GM23248 (cell line): ENCODE measurements around the gene NOS1AP. TPM values are rescaled to one million over a fixed set of nuclear protein-coding genes. Genes with fewer than 3 reads are reported as not detected.

ENCODE experiments used
- DNase-seq: peaks from one replicate; pipeline ENCODE4 v3.0.0-alpha.2; 2015
- H2AFZ ChIP-seq: fragments of 200-600 bp; sonication (generic); 2 replicates; pipeline ENCODE4 v1.6.1; 2016; ENCODE audit warnings: antibody characterized with exemption
- H3F3A ChIP-seq: fragments of 200-600 bp; sonication (generic); 2 replicates; pipeline ENCODE4 v1.6.1; 2016; ENCODE audit warnings: mild to moderate bottlenecking, antibody characterized with exemption, mixed run types; ENCODE audit not compliant: insufficient read depth
- H3K27ac ChIP-seq: fragments of 200-600 bp; sonication (generic); 2 replicates; pipeline ENCODE4 v1.5.1; 2016; ENCODE audit warnings: mild to moderate bottlenecking
- H3K27me3 ChIP-seq: fragments of 200-600 bp; sonication (generic); replicated peaks from 2 replicates; pipeline ENCODE4 v1.6.1; 2016; ENCODE audit warnings: mild to moderate bottlenecking; ENCODE audit not compliant: insufficient read depth
- H3K36me3 ChIP-seq: fragments of 200-600 bp; sonication (generic); 2 replicates; pipeline ENCODE4 v1.6.1; 2016; ENCODE audit warnings: low read depth, mild to moderate bottlenecking
- H3K4me1 ChIP-seq: fragments of 200-600 bp; sonication (generic); 2 replicates; pipeline ENCODE4 v1.6.1; 2016; ENCODE audit warnings: mild to moderate bottlenecking; ENCODE audit not compliant: insufficient read depth
- H3K4me2 ChIP-seq: fragments of 200-600 bp; sonication (generic); one replicate; pipeline ENCODE4 v1.6.1; 2016; ENCODE audit warnings: mild to moderate bottlenecking; ENCODE audit not compliant: unreplicated experiment
- H3K4me3 ChIP-seq: fragments of 200-600 bp; sonication (generic); 2 replicates; pipeline ENCODE4 v1.5.1; 2016; ENCODE audit warnings: mild to moderate bottlenecking
- H3K79me2 ChIP-seq: fragments of 200-600 bp; sonication (generic); 2 replicates; pipeline ENCODE4 v1.6.1; 2016; ENCODE audit warnings: mild to moderate bottlenecking; ENCODE audit not compliant: insufficient read depth
- H3K9ac ChIP-seq: fragments of 200-600 bp; sonication (generic); 2 replicates; pipeline ENCODE4 v1.6.1; 2016; ENCODE audit warnings: mild to moderate bottlenecking
- H3K9me2 ChIP-seq: fragments of 200-600 bp; sonication (generic); 2 replicates; pipeline ENCODE4 v1.6.1; 2016; ENCODE audit warnings: mixed run types, mild to moderate bottlenecking, moderate library complexity; ENCODE audit not compliant: insufficient read depth
- H3K9me3 ChIP-seq: fragments of 200-600 bp; sonication (generic); one replicate; pipeline ENCODE4 v1.6.1; 2017; ENCODE audit warnings: low read depth
- H4K20me1 ChIP-seq: fragments of 200-600 bp; sonication (generic); 2 replicates; pipeline ENCODE4 v1.6.0; 2016; ENCODE audit not compliant: insufficient read depth
- EZH2 ChIP-seq: fragments of 200-600 bp; sonication (generic); IDR thresholded peaks from 2 replicates; pipeline ENCODE4 v1.6.1; 2018; ENCODE audit warnings: antibody characterized with exemption, mild to moderate bottlenecking; ENCODE audit not compliant: insufficient read depth, poor library complexity, severe bottlenecking
- EZH2phosphoT487 ChIP-seq: fragments of 200-600 bp; sonication (generic); IDR thresholded peaks from 2 replicates; pipeline ENCODE4 v1.6.1; 2018; ENCODE audit warnings: antibody characterized with exemption, moderate library complexity, mild to moderate bottlenecking, low read depth; ENCODE audit not compliant: insufficient read depth
- WGBS, 2 experiments: methylation state at CpG; one replicate each; pipeline ENCODE4 v1.1.6; 2015 to 2017; ENCODE audit warnings: low lambda C conversion rate in 2 of 2, low coverage in 1 of 2; ENCODE audit errors: missing lambda C conversion rate in 2 of 2; 5-methylcytosine and 5-hydroxymethylcytosine counted together
- in situ Hi-C: fragments of 300-500 bp; cut with MboI; formaldehyde crosslinking; loops from 2 replicates; pipeline ENCODE4 v1.15.0; 2020
- polyA plus RNA-seq: library from polyadenylated mRNA; unstranded; fragments of >200 nt; fragmentation: Nextera tagmentation; extraction: Ambion mirVana; gene quantifications from 2 replicates; pipeline ENCODE4 v1.2.1, GENCODE V29; 2016
- total RNA-seq: library from RNA; depleted of rRNA; stranded (reverse); fragments of >200 nt; shearing (Covaris generic); gene quantifications from 2 replicates; pipeline ENCODE4 v1.2.3, GENCODE V29; 2014

Gene NOS1AP
- total and polyA plus RNA-seq, 2 experiments from 2014 or later = 0.18 TPM; not detected in 1

GRCh38 chr1:162316187-162316586, 246.7 kb downstream of the NOS1AP start:
- no peak for TF ChIP-seq EZH2
- no peak for TF ChIP-seq EZH2phosphoT487
- H3K9me3 ChIP-seq = no peaks in the 10 kb centered on the region
- no peak overlapping the region for H3K27ac ChIP-seq
- H3F3A ChIP-seq = no peaks in the 10 kb centered on the region
- no peak overlapping the region for H3K4me2 ChIP-seq
- H3K79me2 ChIP-seq = no peaks in the 10 kb centered on the region
- no peak overlapping the region for H3K9ac ChIP-seq
- H3K27me3 ChIP-seq = no peaks in the 10 kb centered on the region; the same call in 1 of the 2 replicates
- no peak for DNase-seq
- no peaks in the 10 kb centered on the region for H3K36me3 ChIP-seq
- no peaks in the 10 kb centered on the region for H3K9me2 ChIP-seq
- no peak overlapping the region for H2AFZ ChIP-seq
- no peak overlapping the region for H3K4me3 ChIP-seq
- WGBS, 2 experiments = 73 to 74% methylated on average over 4 of the region's 4 CpGs
- H4K20me1 ChIP-seq = no peaks in the 10 kb centered on the region
- H3K4me1 ChIP-seq = peaks cover 7% of the 10 kb centered on the region; the same call in 1 of the 2 replicates
- in situ Hi-C loops = no loop called here

- H3F3A ChIP-seq = no peaks in the 10 kb centered on the region
- H4K20me1 ChIP-seq = no peaks in the 10 kb centered on the region
- no peaks in the 10 kb centered on the region for H3K9me3 ChIP-seq
- in situ Hi-C loops = no loop called here
- no peak overlapping the region for H3K27ac ChIP-seq
- H3K4me1 ChIP-seq = peaks cover 7% of the 10 kb centered on the region; the same call in 1 of the 2 replicates
- H3K36me3 ChIP-seq = no peaks in the 10 kb centered on the region
- no peak overlapping the region for H3K9ac ChIP-seq
- DNase-seq = no peak
- H3K4me2 ChIP-seq = no peak overlapping the region
- H3K4me3 ChIP-seq = no peak overlapping the region
- no peak overlapping the region for H2AFZ ChIP-seq
- TF ChIP-seq EZH2phosphoT487 (no peak), EZH2 (no peak)
- no peaks in the 10 kb centered on the region; the same call in 1 of the 2 replicates for H3K27me3 ChIP-seq
- WGBS, 2 experiments = 64 to 67% methylated on average over 5 of the region's 5 CpGs
- no peaks in the 10 kb centered on the region for H3K79me2 ChIP-seq
- no peaks in the 10 kb centered on the region for H3K9me2 ChIP-seq
These were observed 248.1 kb downstream of the NOS1AP start for GRCh38 chr1:162317621-162318020.

- no peaks in the 10 kb centered on the region for H4K20me1 ChIP-seq
- H3F3A ChIP-seq = no peaks in the 10 kb centered on the region
- DNase-seq = peak; percentile 71
- H3K4me1 ChIP-seq = peaks cover 7% of the 10 kb centered on the region; the same call in 1 of the 2 replicates
- H3K4me3 ChIP-seq = no peak overlapping the region
- no peak overlapping the region for H3K9ac ChIP-seq
- no peak overlapping the region for H2AFZ ChIP-seq
- no peaks in the 10 kb centered on the region for H3K36me3 ChIP-seq
- no peaks in the 10 kb centered on the region for H3K9me3 ChIP-seq
- H3K4me2 ChIP-seq = peak overlapping the region; percentile 12
- 46 to 59% methylated on average over 9 of the region's 9 CpGs for WGBS, 2 experiments
- in situ Hi-C loops = no loop called here
- no peaks in the 10 kb centered on the region; the same call in none of the 2 replicates for H3K27me3 ChIP-seq
- H3K79me2 ChIP-seq = no peaks in the 10 kb centered on the region
- no peak overlapping the region for H3K27ac ChIP-seq
- no peak for TF ChIP-seq EZH2phosphoT487
- no peaks in the 10 kb centered on the region for H3K9me2 ChIP-seq
These were observed 250.1 kb downstream of the NOS1AP start for GRCh38 chr1:162319493-162320175.

GRCh38 chr1:162321809-162322422, 252.4 kb downstream of the NOS1AP start:
- peaks cover 9% of the 10 kb centered on the region; the same call in 1 of the 2 replicates for H3K4me1 ChIP-seq
- no peaks in the 10 kb centered on the region for H4K20me1 ChIP-seq
- no peaks in the 10 kb centered on the region for H3K36me3 ChIP-seq
- H3K9me3 ChIP-seq = no peaks in the 10 kb centered on the region
- no peak for TF ChIP-seq EZH2
- no peak for TF ChIP-seq EZH2phosphoT487
- no peak for DNase-seq
- 81 to 83% methylated on average over 6 of the region's 6 CpGs for WGBS, 2 experiments
- H3K9me2 ChIP-seq = no peaks in the 10 kb centered on the region
- H3K4me2 ChIP-seq = no peak overlapping the region
- no peak overlapping the region for H3K4me3 ChIP-seq
- no peak overlapping the region for H3K9ac ChIP-seq
- H2AFZ ChIP-seq = no peak overlapping the region
- H3K27me3 ChIP-seq = no peaks in the 10 kb centered on the region; the same call in none of the 2 replicates
- in situ Hi-C loops = no loop called here
- H3K27ac ChIP-seq = no peak overlapping the region
- H3F3A ChIP-seq = peaks cover 6% of the 10 kb centered on the region; the same call in 1 of the 2 replicates
- H3K79me2 ChIP-seq = no peaks in the 10 kb centered on the region
